ENCODE results near the gene PLS1.

The PLS1 gene

DNA sequence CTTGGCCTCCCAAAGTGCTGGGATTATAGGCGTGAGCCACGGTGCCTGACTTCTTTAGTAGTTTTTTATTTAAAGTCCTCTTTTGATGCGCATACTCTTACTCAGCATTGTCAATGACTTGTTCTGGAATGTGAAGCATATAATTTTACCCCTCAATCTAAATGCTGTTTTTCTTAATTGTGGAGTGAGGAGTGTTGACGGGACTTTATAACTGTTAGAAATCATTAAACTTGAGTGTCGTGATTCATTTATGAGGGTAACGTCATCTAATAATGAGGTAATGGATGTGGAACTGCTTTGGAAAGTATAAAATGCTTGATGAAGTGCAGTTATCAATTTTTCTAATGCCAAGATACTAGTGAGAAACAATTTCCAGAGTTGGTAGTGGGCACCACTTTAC lies 48.3 kb downstream of the PLS1 start:
- no peak for DNase-seq

DNA sequence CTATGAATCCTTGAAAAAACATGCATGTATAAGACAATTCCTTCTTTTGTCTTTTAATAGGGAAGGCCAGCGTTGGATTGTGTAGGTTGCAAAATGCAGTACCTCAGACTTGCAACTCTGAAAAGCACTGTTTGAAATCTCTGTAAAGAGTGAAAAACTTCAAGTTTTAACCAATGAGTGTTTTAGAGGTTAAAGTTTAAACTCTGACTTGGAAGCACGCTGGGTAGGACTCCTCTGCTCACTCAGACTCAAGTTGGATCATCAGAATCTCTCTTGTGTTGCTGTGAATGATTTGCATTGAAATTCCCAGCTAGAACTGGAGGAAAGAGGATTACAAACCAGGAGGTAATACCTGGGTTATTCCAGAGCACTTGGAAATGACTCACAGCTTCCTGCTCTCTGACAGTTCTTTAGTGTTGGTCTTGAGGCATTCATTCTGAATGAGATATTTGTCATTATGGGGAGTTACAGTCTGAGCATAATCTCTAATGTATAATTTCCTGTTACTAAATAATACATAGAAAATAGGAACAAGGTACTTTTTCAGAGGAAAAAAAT lies 49.1 kb downstream of the PLS1 start:
- DNase-seq: peak; percentile 5

DNA sequence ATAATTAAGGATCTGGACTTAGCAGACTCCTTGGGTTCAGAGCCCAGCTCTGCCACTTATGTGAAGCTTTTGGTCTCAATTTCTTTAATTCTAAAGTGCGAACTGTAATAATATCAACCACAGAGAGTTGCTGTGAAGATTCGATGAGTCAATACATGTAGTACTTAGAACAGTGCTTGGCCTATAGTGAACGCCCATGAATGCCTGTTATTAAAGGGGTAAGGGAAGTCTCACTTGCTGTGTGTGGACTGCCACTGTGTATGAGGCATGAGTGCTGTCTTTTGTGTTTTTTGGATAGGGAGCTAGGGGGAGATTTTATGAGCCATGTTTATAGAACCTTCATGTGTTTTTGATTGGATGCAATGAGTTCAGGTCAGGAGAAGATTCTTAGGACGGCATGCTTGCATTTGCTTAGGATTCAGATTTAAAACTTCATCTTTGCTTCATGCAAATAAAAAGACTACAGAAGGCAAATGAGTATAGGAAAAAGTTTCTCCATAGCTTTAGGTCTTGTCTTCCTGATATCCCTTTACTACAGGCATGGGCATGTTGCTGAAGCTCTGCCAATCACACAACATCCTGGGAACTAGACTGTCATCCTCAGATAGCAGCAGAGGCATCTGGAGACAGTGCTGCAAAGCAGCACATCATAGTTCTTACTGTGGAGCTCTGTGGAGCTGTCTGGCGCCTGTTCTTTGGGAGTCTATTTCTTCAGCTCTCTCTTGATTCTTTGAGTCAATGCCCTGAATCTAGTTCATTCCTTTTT lies 50.0 kb downstream of the PLS1 start:
- DNase-seq: no peak

DNA sequence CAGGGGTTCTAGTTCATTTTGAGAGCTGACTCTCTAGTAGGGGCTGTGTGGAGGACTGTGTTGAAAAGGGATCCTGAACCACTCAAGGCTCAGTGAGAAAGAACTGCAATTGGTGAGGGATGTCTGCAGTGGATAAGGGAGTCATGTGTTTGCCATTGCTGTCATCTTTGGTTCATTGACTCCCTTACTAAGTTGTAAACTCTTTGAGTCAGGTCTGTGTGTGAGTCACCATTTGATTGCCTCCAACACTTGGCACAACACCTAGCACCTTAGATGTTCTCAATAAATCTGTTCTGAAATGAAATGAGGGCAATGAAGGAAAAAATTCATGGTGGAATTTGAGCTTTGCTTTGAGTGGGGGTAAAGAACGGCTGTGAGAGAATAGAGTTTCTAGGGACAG lies 51.7 kb downstream of the PLS1 start:
- peak; percentile 7 for DNase-seq

DNA sequence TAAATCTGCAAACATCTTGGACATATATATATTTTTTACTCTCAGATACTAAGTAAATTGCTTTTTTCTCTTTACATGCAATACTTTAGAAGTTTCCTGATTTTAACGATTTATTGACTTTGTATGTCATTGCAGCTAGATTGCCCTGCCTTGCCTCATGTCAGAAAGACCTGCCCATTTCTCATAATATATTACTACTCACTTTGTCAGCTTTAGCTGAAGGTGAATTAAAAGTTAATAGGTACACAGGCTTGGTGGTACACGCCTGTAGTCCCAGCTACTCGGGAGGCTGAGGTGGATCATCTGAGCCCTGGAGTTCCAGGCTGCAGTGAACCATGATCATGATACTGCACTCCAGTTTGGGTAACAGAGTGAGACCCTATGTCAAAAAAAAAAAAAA lies 52.8 kb downstream of the PLS1 start:
- DNase-seq: no peak

DNA sequence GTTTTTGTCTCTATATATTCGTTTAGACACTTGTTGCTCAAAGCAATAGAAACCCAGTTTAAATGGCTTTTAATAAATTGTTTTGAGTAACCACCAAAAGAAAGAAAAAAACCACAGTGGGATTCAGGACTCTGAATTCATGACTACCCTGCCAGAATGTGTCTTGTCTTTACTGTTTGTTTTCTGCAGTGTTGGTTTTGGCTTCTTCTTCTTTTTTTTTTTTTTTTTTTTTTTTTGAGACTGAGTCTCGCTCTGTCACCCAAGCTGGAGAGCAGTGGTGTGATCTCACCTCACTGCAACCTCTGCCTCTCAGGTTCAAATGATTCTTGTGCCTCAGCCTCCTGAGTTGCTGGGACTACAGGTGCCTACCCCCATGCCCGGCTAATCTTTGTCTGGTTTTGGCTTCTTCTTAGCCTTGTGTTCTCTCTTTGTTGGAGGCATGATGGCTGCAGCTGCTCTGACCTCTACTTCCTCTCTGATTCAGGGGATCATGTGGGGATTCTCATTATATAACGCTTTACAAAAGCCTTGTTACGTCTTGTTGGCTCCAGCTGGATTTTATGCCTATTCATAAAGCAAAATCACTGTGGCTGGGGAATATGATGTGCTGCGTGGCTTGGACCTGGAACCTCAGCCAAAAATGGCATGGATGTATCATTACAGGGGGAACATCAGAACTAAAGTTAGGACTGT lies 54.0 kb downstream of the PLS1 start:
- peak; percentile 59 for DNase-seq

DNA sequence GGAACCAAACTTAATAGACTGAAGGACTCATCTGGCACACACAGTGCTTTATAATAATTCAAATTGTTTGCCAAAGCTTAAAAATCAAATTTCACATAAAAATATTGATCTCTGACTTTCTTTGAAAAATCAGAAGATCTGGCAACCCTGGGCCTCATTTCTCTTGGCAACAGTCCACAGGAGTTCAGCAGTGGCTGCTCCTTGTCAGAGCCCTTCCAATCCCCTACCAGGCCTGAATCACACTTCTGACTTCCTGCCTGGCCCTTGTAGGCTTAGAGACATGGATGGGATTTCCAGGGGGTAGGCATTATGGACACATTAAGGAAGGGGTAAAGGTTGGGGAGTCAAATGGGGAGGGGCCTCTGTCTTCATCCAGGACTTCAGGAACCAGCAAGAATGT lies 55.5 kb downstream of the PLS1 start:
- DNase-seq: no peak

DNA sequence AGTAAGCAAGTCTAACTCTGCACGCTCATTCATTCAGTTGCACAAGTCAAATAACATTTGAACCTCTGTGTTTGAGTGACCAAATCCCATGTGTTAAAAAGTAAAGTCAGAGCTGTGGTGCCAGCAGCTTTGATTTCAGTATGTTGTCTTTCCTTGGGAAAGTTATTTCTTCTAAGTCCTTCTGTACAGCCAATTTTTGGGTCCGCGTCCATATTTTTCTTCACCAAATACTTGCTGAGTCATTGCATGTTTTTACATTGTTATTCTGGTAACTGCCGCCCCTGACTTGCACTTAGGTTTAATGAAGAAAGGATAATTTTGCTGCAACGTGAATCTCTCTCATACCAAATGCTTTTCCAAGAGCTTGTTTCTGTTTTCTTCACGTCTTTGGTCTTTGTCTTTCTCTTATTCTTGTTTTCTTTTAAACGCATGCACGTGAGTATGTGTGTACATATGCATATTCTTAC lies 56.7 kb downstream of the PLS1 start:
- no peak for DNase-seq

DNA sequence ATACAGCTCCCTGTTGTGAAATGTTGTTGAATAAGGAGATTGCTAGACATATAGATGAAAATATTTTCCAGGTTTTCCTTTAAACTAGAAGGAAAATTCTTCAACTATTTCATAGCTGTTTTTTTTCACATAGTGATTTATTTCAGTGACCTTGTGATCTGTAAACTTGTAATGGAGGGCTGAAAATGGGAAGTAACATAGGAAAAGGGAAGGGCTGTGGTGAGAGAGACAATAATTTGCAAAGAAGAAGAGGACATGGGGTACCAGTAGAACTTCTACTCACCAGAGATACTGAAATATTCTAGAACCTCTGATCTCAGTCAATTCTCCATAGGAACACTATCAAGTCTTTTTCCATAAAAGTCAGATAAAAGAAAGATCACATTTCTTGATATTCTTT lies 60.4 kb downstream of the PLS1 start:
- no peak for DNase-seq

DNA sequence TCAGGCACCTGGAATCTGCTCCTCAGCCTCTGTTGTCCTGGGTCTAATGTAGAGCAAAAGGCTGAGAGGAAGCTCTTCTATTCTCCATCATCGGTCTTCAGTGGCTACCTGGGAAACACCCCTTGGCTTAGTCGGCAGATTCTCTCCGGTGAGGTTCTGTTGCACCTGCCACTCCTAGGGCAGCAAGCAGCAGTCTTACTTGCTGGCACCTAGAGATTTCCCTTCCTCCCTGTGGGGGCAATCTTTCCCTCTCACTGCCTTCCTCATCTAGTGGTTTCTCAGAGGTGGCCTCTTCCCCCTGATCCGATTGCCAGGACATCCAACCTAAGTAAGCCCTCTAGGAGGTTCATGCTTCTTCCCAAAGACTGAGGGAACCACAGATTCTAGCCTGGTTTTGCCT lies 60.8 kb downstream of the PLS1 start:
- DNase-seq: no peak

DNA sequence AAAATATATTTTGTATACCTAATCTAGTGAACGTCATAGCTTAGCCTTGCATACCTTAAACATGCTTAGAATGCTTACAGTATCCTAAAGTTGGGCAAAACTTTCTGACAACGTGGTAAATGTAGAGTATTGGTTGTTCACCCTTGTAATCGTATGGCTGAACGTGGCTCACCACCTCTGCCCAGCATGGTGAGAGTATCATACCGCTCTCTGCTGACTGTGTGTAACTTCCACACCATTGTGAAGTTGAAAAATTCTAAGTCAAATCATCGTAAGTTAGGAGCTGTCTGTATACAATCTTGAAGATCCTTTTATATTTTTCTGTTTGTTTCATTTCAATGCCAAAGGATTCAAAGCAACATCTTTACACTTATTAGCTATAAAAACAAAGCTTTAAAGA lies 64.2 kb downstream of the PLS1 start:
- DNase-seq: no peak

DNA sequence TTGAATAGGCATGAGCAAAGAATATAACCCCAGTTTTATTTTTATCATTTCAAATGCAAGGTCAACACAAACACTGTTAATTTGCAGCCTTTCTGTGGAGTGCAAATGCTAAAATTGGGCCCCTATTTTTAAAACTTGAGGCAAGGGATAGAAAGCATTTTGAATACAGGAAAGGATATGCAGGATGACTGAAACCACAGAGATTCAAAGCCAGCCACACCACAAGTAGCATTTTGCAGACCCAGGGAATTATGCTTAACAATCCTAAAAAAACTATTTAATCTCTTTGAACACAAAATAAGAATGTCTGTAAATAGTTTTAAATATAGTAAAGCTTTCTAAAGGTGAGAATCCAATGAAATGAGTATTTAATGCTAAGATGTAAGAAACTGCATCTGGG lies 64.7 kb downstream of the PLS1 start:
- no peak for DNase-seq

DNA sequence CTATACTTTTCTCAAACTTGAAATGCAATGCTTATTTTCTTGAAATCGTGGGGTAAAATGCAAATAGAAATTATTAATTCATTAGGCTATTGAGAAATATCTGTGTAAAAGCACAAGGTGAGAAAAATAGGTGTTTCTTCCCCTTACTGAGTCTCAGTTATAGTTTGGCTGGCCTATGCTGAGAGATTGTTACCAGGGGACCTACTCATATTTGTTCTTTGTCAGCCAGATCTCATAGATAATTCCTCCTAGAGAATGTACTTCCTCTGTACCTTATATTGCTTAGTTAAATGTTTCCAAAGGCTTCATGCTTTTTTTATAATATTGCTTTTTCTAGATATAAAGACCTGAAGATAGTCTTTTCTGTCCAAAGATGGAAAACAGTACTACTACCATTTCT lies 67.7 kb downstream of the PLS1 start:
- DNase-seq: no peak

DNA sequence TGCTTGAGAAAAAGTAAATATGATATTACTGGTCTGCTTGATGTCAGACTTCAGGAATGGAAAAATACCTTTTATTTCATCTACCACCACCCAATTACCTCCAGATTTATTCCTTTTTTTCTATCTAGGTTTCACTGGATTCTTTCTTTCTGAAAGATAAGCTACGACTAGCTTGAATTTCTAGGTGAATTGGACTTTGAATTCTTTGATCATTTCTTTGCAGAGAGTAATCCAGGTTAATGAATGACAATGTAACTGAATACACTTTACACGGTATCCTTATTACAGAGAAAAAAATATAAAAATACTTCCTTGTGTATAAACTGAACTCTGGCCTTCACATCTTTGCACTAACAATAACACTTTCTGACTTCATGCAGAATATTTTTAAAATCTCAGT lies 68.1 kb downstream of the PLS1 start:
- no peak for DNase-seq

DNA sequence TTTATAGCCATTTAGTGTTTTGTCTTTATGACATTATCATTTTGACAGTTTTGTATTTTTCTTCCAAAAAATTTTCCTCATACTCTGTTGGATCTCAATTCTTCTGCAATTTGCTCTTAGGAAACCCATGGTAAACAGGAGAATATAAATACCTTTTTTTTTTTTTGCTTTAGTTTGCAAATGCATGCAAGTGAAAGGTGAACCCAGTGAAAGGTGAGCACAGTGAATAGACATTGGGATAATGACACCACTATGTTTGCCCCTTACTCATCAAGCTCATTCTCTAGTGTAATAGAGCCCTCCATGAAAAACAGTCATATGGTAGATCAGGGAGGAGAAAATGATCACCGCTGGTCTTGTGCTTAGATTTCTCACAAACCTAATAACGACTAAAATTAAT lies 68.6 kb downstream of the PLS1 start:
- DNase-seq: peak; percentile 32

DNA sequence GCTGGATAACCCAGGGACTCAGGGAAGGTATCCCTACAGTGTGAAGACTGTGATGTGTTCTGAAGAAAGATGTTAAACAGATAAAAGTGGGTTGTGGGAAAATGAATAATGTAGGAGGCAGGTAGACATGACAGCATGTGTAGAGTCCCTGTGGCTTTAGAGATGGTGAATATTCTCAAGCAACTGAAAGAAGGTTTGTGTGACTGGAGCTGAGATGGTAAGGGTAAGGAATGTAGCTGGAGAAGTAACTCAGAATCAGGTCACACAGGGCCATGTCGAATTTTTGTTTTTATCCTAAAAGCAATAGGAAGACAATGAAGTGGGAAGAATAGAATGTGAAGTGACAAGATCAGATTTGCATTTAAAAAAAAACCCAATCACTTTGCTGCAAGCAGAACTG lies 73.9 kb downstream of the PLS1 start:
- DNase-seq: no peak

DNA sequence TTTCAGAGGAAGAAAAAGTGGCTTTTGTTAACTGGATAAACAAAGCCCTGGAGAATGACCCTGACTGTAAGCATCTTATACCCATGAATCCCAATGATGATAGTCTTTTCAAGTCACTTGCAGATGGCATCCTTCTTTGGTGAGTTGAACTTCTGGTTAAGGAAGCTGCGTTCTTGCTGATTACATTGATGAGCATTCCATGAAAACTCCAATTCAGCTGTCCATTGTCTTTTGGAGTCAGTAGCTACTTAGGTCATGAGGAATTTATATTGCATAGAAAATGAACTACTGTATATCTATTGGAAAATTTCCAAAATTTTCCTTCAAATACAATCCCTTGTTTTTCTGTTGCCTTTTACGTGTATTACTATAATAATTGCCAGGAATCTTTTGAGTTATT lies 80.0 kb downstream of the PLS1 start:
- DNase-seq: no peak

DNA sequence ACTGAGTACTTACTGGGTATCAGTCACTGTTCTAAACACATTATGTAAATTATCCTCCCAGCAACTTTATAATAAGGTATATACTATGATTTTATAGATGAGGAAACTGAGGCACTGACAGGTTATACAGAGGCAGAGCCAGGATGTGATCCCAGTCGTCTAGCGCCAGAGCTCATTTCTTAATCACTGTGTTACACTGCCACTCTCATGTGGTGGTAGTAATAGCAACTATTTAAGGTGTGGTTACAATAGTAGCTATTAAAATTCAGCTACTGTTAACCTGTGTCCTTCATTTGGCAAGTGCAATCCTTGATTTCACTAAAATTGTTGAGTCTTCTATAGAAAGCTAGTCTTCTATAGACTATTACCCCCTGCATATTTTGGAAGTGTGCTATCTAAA lies 84.5 kb downstream of the PLS1 start:
- DNase-seq: peak; percentile 31

DNA sequence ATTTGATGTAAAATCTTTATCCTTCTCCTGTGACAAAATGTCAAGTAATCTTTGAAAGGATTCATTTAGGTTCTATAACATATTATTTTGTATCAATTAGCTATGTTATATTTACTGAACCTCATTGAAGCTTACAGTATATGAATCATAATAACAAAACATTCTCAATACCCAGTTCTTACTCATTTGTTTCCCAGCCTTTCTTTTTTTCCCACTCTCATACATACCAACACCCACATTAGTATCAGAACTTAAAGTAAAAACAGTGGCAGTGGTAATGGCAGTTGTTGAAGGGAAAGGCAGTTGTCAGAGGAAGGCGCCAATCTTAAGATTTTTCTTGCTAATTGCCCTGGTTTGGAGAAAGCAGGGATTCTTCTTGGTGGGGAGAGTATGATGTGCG lies 94.4 kb downstream of the PLS1 start:
- DNase-seq: no peak

DNA sequence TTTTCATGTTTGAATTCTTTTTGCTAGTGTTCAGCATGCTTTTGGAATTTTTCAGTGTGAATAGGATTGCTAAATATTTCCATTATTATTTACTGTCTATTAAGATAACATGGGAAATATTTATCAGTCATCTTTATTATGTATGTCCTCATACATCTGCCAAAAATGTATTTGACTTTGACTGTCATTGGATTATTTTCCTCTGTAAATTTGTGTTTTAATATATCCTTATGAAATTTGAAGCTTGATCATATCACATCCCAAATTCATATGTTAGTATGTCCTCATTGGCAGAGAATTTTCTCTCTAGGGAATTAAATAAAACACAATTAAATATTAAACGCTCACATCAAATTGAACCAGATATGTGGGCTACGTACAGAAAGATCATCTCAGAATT lies 95.3 kb downstream of the PLS1 start:
- no peak for DNase-seq

DNA sequence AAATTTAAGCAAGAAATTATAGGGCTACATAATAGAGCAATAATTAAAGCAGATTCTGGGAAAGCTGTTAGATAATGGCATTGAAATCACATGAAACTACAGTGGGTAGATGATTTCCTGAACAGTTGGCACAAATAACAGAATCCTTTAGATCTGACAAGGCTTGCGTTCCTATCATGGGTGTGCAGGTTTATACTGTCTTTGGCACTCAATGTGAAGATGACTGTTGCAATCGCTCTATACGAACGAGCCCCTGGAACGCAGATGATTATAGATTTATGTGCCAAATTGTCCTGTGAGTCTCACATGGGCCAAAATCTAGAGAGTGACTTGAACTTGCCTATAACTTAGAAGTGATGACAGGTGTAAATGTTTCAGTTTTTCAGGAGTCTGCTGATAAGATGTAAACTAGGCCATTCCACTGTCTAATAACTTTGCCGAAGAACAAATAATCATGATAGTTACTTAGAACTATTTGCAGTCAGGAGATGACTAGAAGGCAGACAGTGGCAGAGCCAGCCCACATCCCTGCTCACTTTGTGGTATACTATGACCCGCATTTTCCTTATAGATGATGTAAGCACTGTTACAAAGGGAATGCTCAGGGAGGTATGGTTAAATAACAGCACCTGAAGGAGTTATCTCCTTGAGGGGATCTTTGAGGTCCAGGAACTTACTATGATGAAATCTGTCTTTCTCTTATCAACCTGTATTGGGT lies 97.1 kb downstream of the PLS1 start:
- DNase-seq: no peak

DNA sequence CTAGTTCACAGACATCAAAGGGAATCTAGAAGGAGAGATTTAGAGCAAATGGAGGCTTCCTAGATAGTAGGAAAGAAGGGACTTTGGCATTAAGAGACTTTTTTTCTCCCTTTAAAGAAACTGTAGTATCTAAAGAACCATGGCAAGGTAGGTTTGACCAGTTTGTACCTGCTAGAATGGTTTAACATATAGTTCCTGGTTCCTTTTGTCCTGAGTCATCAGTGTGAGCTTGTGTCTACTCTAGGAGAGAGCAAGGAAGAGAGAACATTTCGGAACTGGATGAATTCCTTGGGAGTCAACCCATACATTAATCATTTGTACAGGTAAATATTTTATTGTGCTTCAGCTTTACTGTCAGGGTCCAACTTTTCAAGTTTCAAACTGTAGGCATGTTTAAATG lies 98.0 kb downstream of the PLS1 start:
- DNase-seq: no peak

DNA sequence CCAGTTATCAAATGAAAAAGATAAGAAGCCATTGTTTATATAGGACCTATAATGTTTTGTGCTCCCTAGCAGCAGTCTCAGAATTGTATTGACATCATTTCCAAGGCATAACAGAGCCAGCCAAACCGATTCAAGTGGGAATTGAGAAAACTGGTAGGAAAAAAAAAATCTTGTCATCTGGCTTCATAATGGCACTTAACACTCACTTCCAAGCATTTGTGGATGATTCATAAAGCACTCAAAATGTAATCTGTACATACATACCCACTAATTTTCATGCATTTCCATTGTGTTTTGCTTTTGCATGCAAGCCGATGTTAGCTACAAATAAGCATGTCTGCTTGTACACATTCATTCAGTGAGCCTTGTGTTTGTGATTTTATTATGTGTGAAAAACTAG lies 109.0 kb downstream of the PLS1 start:
- DNase-seq: peak; percentile 10

Data from NCI-H69 (cell line).